Measurements from ENCODE around the gene MCU.
"Not testable (repeated sequence)": the region's sequence is repeated elsewhere in the genome, so short reads cannot be mapped to it uniquely, and the experiment has no call there.

MCU gene

GRCh38 chr10:72731916-72732419 lies 40.0 kb downstream of the MCU start:
- no peak for DNase-seq (ENCODE audit: low spot score)

GRCh38 chr10:72732521-72732920 lies 40.6 kb downstream of the MCU start:
- DNase-seq (ENCODE audit: low spot score) = no peak

DNA sequence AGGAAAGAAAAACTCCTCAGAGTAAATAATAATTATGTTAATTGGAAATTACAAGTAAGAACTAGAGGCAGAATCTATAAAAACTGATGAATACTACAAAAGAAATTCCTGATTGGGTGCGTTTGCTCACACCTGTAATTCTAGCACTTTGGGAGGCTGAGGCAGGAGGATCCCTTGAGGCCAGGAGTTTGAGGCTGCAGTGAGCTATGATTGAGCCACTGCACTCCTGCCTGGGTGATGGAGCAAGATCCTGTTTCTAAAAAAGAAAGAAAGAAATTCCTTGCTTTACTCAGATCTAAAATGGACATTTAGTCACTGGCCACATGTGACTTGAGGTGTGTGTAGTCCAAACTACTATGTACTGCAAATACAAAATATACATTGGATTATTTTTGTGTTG lies 42.0 kb downstream of the MCU start:
- no peak for DNase-seq (ENCODE audit: low spot score)

- no peak for DNase-seq (ENCODE audit: low spot score)
These were observed 43.5 kb downstream of the MCU start for GRCh38 chr10:72735288-72735936.

GRCh38 chr10:72736176-72736827 lies 44.4 kb downstream of the MCU start:
- DNase-seq (ENCODE audit: low spot score) = peak; percentile 46

DNA sequence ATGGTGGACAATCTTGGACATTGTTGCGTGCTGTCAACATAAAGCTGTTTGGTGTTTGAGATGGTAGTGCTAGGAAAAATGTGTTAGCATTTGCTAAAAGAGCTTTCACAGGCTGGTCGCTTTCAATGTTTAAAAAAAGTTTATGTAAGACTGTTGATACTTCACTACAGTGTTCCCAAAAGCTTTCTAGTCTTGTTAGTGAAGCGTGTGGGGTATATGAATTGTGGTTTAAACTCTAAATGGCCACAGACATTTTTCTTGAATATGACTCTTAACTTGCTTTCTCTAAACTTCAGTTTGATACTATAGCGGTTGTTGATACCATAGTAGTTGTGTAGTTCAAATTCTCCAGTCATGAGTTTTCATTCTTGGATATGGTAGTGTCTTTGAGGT lies 44.9 kb downstream of the MCU start:
- no peak for DNase-seq (ENCODE audit: low spot score)

- not testable (repeated sequence) for DNase-seq (ENCODE audit: low spot score)
These were observed 45.4 kb downstream of the MCU start for GRCh38 chr10:72737357-72737756.

- DNase-seq (ENCODE audit: low spot score) = no peak
These were observed 46.5 kb downstream of the MCU start for GRCh38 chr10:72738486-72738885.

DNA sequence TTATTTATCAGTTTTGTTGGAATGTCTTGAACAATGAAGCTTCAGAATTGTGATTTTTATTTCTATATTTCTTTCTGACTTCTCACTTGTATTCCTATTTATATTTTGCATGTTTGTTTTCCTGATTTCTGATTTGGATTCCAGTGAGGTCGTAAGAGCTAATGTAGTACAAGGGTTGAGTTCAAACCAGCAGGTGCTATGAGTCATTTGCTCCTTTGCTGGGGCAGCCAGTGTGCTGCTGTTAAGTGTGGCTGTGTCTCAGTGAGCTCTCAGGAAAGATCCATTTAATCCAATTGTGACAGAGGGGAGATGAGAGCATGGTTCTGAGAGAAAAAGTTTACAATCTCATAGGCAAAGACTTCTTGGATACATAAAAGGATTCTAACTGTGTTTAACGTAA lies 48.6 kb downstream of the MCU start:
- peak; percentile 20 for DNase-seq (ENCODE audit: low spot score)

GRCh38 chr10:72742092-72742491 lies 50.1 kb downstream of the MCU start:
- DNase-seq (ENCODE audit: low spot score) = no peak

DNA sequence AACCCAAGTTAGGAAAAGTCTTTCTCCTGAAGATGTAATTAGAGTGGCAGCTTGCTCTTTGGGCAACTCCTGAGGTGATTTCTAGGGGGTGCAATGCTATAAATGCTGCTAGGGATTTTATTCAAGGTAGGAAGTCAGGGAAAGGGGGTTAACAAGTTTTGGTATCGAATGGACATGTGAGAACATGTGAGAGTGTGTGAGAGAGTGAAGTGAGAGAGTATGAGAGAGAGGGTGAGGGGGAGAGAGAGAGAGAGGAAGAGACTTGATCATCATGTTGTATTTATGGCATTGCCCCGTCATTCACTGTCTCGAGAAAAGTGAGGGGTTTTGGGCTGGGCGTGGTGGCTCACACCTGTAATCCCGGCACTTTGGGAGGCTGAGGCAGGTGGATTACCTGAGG lies 50.9 kb downstream of the MCU start:
- DNase-seq (ENCODE audit: low spot score) = no peak

DNA sequence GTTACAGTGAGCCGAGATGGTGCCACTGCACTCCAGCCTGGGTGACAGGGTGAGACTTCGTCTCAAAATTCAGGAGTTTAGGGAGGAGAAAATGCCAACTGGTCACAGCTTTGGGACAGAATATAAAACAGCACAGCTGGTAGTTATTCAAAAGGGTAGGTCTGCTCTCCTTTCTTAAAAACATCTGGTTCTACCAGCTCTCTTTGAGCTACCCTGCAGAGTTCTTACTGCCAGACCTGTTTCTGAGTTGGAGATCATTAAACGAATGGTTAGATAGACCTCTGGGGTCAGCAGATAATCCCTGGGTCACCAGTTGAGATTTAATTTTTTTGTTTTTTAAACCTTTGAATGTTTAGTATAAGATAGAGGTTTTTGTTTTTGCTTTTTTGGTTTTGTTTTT lies 52.6 kb downstream of the MCU start:
- DNase-seq (ENCODE audit: low spot score) = no peak

DNA sequence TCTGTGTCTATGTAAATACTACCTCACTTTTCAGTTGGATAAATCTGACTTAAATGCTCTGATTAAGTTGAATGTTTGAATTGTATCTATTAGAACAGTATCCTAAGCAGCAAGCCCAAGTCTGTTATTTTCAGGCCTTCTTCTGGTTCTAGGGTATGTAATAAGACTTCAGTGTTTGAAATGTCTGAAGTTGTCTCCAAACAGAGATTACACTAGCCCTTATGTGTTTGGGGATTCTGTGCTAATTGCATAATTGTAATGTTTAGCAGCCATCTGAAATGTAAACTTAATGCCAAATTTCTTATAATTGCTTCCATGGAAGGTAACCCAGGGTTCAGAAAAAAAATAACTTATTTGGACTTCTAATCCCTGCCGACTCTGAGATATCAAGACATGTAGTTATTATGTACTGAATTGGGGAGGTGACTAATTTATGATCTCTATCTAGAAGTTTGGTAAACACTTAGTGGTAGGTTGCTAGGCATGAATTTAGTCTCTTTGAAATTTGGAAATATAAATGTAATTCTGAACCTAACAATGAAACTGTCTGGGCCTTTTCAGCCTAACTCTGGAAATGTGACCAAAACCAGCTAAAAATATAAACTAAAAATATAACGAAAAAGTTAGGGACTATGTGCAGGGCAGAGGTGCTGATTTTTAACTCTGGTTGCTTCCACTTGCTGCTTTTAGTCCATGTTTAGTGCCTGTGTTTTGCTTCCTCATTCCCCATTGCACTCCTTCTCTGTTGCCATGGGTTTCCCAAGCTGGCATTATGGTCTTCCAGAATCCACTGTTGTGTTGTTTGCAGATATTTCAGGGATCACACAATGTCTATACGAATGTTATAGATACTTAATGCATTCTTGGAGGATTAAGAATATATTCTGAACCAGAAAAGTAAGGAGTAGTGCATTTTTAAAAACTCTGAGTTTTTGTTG lies 54.8 kb downstream of the MCU start:
- peak; percentile 22 for DNase-seq (ENCODE audit: low spot score)

DNA sequence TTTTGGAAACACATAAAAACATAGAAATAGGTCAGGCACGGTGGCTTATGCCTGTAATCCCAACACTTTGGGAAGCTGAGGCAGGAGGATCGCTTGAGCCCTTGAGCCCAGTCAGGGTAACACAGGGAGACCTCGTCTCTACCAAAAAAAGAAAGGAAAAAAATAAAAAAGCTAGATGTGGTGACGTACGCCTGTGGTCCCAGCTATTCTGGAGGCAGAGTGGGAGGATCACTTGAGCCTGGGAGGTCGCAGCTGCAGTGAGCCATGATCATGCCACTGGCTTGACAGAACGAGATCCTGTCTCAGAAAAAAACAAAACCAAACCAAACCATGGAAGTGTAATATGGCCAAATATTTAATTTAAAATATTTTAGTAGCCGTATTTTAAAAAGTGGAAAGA lies 55.6 kb downstream of the MCU start:
- DNase-seq (ENCODE audit: low spot score) = no peak

GRCh38 chr10:72753760-72754231 lies 61.9 kb downstream of the MCU start:
- no peak for DNase-seq (ENCODE audit: low spot score)

DNA sequence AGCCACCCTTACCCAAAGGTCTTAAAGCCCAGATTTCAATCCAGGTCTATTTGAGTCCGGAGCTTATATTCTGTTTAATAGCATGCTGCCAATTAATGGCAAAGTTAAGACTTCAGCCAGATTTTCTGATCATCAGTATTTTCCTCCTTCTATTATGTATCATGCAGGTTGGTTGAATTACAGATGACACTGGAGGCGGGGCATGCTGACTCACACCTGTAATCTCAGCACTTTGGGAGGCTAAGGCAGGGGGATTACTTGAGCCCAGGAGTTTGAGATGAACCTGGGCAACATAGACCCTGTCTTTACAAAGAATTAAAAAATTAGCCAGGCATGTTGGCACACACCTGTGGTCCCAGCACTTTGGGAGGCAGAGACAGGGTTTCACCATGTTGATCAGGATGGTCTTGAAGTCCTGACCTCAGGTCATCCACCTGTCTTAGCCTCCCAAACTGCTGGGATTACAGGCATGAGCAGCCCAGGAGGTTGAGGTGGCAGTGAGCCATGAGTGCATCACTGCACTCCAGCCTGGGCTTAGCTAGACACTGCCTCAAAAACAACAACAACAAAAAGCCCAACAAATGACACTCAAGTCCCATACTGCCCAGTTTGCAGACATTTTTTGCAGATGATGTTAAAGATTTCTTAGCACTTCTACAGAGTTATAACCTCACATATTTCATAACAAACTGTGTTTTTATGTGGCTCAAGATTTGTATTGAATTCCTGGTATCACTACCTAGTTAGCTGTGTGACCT lies 62.5 kb downstream of the MCU start:
- DNase-seq (ENCODE audit: low spot score) = no peak

DNA sequence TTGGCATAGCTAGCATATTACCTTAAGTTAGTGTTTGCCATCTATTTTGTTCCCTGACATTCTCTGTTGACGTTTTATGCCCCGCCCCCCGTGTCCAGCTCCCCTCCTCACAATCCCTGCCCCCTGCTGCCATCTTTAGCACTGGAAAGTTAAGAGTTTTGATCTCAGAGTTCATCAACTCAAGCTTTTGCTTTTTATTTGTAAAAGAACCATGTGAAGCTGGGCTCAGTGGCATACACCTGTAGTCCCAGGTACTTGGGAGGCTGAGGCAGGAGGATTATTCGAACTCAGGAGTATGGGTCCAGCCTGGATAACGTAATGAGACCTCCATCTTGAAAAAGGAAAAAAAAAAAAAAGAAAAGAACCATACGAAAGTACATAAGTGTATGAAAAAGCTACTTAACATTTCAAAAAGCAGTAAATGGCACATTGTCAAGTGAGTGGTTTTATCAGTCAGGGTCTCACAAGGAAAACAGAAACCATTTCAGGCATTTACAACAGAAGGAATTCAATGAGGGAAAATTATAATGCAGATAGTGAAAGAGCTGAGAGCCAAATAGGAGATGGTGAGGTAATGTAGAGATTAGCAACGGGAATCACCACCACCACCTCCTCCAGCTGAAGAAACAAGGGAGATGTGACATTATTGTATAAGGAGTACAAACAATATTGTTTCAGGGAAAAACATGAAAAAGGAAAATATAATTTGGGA lies 64.9 kb downstream of the MCU start:
- no peak for DNase-seq (ENCODE audit: low spot score)

DNA sequence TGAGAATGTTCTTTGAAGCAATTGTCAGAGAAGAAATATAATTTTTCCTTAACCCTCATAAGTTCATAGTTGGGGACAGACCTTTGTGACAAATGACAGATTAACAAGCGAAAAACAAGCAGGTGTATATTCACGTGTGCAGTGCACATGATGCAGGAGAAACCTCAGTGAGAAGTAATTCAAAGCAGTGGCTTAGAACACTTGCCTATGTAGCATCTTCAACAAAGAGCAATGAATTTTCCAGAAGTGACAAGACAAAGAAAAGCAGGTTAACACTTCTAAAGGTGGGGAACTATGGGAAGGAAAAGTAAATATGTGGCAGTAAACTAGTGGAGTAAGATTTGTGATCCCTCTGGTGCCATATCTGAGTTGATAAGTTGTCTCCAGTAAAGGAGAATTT lies 65.8 kb downstream of the MCU start:
- no peak for DNase-seq (ENCODE audit: low spot score)

- DNase-seq (ENCODE audit: low spot score) = not testable (repeated sequence)
These were observed 67.0 kb downstream of the MCU start for GRCh38 chr10:72758930-72759329.

- no peak for DNase-seq (ENCODE audit: low spot score)
These were observed 67.6 kb downstream of the MCU start for GRCh38 chr10:72759584-72759983.

DNA sequence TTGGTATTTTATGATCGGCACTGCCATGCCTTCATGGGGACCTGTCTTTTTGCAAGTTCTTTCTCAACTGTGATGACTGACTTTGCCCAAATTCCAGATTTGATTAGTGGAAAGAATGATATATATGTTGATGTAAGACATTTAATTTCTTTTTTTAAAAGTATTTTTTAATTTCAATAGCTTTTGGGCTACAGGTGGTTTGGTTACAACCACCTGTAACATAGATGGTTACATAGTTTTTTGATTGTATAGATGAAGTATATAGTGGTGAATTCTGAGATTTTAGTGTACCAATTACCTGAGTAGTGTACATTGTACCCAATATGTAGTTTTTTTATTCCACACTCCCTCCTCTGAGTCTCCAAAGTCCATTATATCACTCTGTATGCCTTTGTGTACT lies 69.6 kb downstream of the MCU start:
- no peak for DNase-seq (ENCODE audit: low spot score)
